Measurements from ENCODE around the gene ROBO4.

The ROBO4 gene

DNA sequence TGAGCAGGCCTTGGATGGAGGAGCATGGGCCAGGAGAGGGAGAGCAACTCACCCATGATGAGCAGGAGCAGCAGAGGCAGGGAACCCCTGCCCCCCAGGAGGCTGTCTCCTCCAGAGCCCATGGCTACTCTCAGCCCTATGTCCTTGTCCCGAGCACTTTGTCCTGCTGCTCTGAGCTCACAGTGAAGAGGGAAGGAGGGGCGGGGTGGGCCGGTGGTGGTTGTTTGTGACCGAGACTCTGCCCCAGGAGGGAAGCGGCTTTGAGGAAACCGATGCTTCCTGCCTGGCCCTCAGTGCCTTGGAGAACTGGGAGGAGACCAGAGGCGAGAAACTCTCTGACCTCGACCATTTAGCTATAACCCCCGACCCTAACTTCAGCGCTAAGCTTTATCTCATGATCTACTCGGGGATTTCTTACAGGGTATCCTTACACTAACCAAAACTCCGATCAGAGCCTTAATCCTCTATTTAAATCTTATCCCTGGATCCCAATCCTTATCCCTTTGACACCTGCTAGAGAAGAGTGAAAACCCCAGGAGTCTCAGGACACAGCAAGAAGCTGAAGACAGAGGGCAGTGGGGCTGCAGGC is at the start of gene ROBO4:
Gene ROBO4, minus strand, starts transcription at position 192 of the 589 bp plus-strand sequence. Its CDS starts 70 bp downstream, at position 122.
- Mint-ChIP-seq H3K27ac (no peak within 1 kb of the TSS), H3K4me3 (no peak within 1 kb of the TSS), H3K4me1 (ENCODE audit: low read depth) (peaks cover 2% of the 10 kb centered on the region), H3K9me3 (no peaks in the 10 kb centered on the region), H3K36me3 (ENCODE audit: low read depth) (no peaks in the 10 kb centered on the region), H3K27me3 (peaks cover 12% of the 10 kb centered on the region)
- no peak for DNase-seq

- H3K9me3 Mint-ChIP-seq, result peaks cover 3% of the 10 kb centered on the region
- peaks cover 26% of the 10 kb centered on the region for H3K4me1 Mint-ChIP-seq (ENCODE audit: low read depth)
- H3K27ac Mint-ChIP-seq, result no peak overlapping the region
- peaks cover 4% of the 10 kb centered on the region for H3K36me3 Mint-ChIP-seq (ENCODE audit: low read depth)
- no peak for DNase-seq
- H3K4me3 Mint-ChIP-seq, result no peak overlapping the region
- no peaks in the 10 kb centered on the region for H3K27me3 Mint-ChIP-seq
Measured at GRCh38 chr11:124946735-124947141, 49.1 kb upstream of the ROBO4 start.

- H3K36me3 Mint-ChIP-seq (ENCODE audit: low read depth), result peaks cover 4% of the 10 kb centered on the region
- no peak for DNase-seq
- peaks cover 26% of the 10 kb centered on the region for H3K4me1 Mint-ChIP-seq (ENCODE audit: low read depth)
- no peak overlapping the region for H3K27ac Mint-ChIP-seq
- no peak overlapping the region for H3K4me3 Mint-ChIP-seq
- peaks cover 3% of the 10 kb centered on the region for H3K9me3 Mint-ChIP-seq
- no peaks in the 10 kb centered on the region for H3K27me3 Mint-ChIP-seq
Measured at GRCh38 chr11:124945826-124946225, 48.2 kb upstream of the ROBO4 start.

GRCh38 chr11:124944565-124944964 is 46.9 kb upstream of the ROBO4 start:
- peaks cover 22% of the 10 kb centered on the region for H3K4me1 Mint-ChIP-seq (ENCODE audit: low read depth)

GRCh38 chr11:124943741-124944140 is 46.1 kb upstream of the ROBO4 start:
- Mint-ChIP-seq H3K4me3 (no peak overlapping the region), H3K27me3 (no peaks in the 10 kb centered on the region), H3K4me1 (ENCODE audit: low read depth) (peaks cover 17% of the 10 kb centered on the region), H3K36me3 (ENCODE audit: low read depth) (no peaks in the 10 kb centered on the region), H3K9me3 (peaks cover 3% of the 10 kb centered on the region), H3K27ac (no peak overlapping the region)
- no peak for DNase-seq

More at GRCh38 chr11:124944565-124944964, 46.9 kb upstream of the ROBO4 start:
- H3K27ac Mint-ChIP-seq, result no peak overlapping the region
- peaks cover 3% of the 10 kb centered on the region for H3K9me3 Mint-ChIP-seq
- no peaks in the 10 kb centered on the region for H3K27me3 Mint-ChIP-seq
- H3K4me3 Mint-ChIP-seq, result no peak overlapping the region
- H3K36me3 Mint-ChIP-seq (ENCODE audit: low read depth), result peaks cover 4% of the 10 kb centered on the region
- DNase-seq, result no peak

GRCh38 chr11:124943254-124943616 is 45.6 kb upstream of the ROBO4 start:
- Mint-ChIP-seq H3K27ac (no peak overlapping the region), H3K27me3 (no peaks in the 10 kb centered on the region), H3K9me3 (peaks cover under 1% of the 10 kb centered on the region), H3K4me3 (no peak overlapping the region), H3K36me3 (ENCODE audit: low read depth) (no peaks in the 10 kb centered on the region), H3K4me1 (ENCODE audit: low read depth) (peaks cover 16% of the 10 kb centered on the region)
- no peak for DNase-seq

- H3K4me1 Mint-ChIP-seq (ENCODE audit: low read depth), result peaks cover 16% of the 10 kb centered on the region
- H3K9me3 Mint-ChIP-seq, result no peaks in the 10 kb centered on the region
- H3K4me3 Mint-ChIP-seq, result no peak overlapping the region
- H3K36me3 Mint-ChIP-seq (ENCODE audit: low read depth), result no peaks in the 10 kb centered on the region
- H3K27ac Mint-ChIP-seq, result no peak overlapping the region
- no peak for DNase-seq
- H3K27me3 Mint-ChIP-seq, result no peaks in the 10 kb centered on the region
Measured at GRCh38 chr11:124942466-124943253, 45.0 kb upstream of the ROBO4 start.

- no peaks in the 10 kb centered on the region for H3K27me3 Mint-ChIP-seq
- no peak overlapping the region for H3K27ac Mint-ChIP-seq
- no peak for DNase-seq
- no peaks in the 10 kb centered on the region for H3K36me3 Mint-ChIP-seq (ENCODE audit: low read depth)
- peaks cover 16% of the 10 kb centered on the region for H3K4me1 Mint-ChIP-seq (ENCODE audit: low read depth)
- H3K4me3 Mint-ChIP-seq, result no peak overlapping the region
- no peaks in the 10 kb centered on the region for H3K9me3 Mint-ChIP-seq
Measured at GRCh38 chr11:124941703-124942102, 44.0 kb upstream of the ROBO4 start.

- H3K4me3 Mint-ChIP-seq, result no peak overlapping the region
- peaks cover 13% of the 10 kb centered on the region for H3K4me1 Mint-ChIP-seq (ENCODE audit: low read depth)
- H3K27ac Mint-ChIP-seq, result no peak overlapping the region
Measured at GRCh38 chr11:124938970-124939369, 41.3 kb upstream of the ROBO4 start.

GRCh38 chr11:124938206-124938765 is 40.6 kb upstream of the ROBO4 start:
- no peak overlapping the region for H3K27ac Mint-ChIP-seq
- H3K27me3 Mint-ChIP-seq, result peaks cover 3% of the 10 kb centered on the region
- no peak overlapping the region for H3K4me3 Mint-ChIP-seq
- H3K4me1 Mint-ChIP-seq (ENCODE audit: low read depth), result peaks cover 7% of the 10 kb centered on the region
- DNase-seq, result no peak
- no peaks in the 10 kb centered on the region for H3K9me3 Mint-ChIP-seq
- no peaks in the 10 kb centered on the region for H3K36me3 Mint-ChIP-seq (ENCODE audit: low read depth)

More at GRCh38 chr11:124938970-124939369, 41.3 kb upstream of the ROBO4 start:
- DNase-seq, result no peak
- H3K9me3 Mint-ChIP-seq, result no peaks in the 10 kb centered on the region
- H3K27me3 Mint-ChIP-seq, result peaks cover 3% of the 10 kb centered on the region
- H3K36me3 Mint-ChIP-seq (ENCODE audit: low read depth), result no peaks in the 10 kb centered on the region

DNA sequence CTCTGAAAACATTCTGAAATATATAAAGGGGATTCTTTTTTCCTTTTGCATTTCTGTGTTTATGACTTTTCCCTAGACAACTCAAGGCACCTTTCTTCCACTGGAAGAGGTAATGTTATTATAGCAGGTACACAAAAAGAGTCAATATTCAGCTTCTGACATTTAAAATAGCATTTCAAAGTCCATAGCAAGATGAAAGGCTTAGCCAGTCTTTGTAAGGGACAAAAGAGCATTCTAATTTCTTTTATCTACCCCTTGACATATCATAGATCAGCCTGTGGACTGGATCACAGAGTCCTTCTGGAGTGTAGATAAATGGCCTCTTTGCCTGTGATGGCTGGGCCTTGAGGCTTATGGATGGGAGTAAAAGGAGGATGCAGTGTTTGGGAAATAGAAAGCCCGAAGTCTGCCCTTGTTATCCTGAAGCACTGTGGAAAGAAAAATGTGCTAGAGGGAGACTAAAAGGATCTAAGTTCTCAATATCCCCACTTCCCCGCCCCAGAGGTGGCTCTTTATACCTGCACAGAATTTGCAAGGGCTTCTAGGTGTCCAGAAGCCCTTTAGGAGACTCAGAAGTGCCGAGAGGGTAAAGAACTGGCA is 39.8 kb upstream of the ROBO4 start:
- H3K27me3 Mint-ChIP-seq, result peaks cover 3% of the 10 kb centered on the region
- H3K27ac Mint-ChIP-seq, result no peak overlapping the region
- no peak overlapping the region for H3K4me3 Mint-ChIP-seq
- no peaks in the 10 kb centered on the region for H3K9me3 Mint-ChIP-seq
- H3K36me3 Mint-ChIP-seq (ENCODE audit: low read depth), result no peaks in the 10 kb centered on the region
- H3K4me1 Mint-ChIP-seq (ENCODE audit: low read depth), result no peaks in the 10 kb centered on the region
- DNase-seq, result no peak

DNA sequence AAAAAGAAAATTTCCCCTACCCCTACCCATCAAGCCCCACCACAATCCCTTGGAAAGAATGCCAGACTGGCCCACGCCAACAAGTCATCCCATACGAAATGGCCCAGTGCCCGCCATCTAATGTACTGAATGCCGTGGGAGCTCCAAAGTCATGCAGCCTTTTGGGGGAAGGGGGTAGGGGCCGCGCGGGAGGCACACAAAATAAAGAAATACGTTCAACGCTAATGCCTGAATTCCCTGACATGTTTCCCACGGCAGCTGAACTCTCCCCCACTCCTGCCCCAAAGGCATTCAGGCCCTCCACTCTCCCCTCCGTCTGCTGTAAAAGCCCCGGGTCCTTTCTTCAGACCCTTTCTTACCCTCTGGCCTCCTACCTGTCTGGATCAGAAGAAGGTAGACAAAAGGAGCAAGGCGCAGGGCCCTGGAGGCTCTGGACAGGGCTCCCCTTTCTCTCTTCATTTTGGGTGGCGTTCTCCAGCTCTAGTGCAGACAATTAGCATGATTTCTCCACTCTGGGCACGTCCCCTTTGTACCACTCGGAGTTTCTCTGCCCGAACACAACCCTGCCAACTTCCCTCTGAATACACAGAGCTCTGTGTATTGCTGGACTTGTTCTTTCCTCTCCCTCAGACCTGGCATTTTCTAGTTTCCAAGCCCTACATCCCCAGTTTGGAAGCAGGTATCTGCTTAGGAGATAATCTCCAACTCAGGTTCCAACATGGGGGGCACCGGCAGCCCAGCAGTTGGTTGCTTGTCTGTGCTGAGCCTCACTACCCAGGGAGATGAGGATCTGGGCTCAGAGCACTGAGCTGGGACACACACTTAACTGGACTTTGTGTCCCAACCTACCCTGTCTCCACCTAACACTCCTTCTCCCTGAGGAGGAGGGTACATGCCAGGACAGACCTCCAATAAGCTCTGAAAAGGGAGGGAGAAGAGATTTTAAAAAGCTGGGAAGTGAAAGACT is 38.2 kb upstream of the ROBO4 start, which contains the start of gene HEPACAM:
Gene HEPACAM, minus strand, starts transcription at position 500 of the 967 bp plus-strand sequence. Its CDS starts 41 bp downstream, at position 459.
- H3K27ac Mint-ChIP-seq, result no peak within 1 kb of the TSS
- no peak for DNase-seq
- peaks cover 3% of the 10 kb centered on the region for H3K27me3 Mint-ChIP-seq
- H3K4me3 Mint-ChIP-seq, result no peak within 1 kb of the TSS
- no peaks in the 10 kb centered on the region for H3K9me3 Mint-ChIP-seq
- peaks cover 2% of the 10 kb centered on the region for H3K4me1 Mint-ChIP-seq (ENCODE audit: low read depth)
- H3K36me3 Mint-ChIP-seq (ENCODE audit: low read depth), result no peaks in the 10 kb centered on the region

GRCh38 chr11:124934862-124935547 is 37.3 kb upstream of the ROBO4 start:
- Mint-ChIP-seq H3K9me3 (no peaks in the 10 kb centered on the region), H3K4me3 (no peak overlapping the region), H3K27ac (no peak overlapping the region), H3K27me3 (peaks cover 3% of the 10 kb centered on the region), H3K4me1 (ENCODE audit: low read depth) (peaks cover 7% of the 10 kb centered on the region), H3K36me3 (ENCODE audit: low read depth) (no peaks in the 10 kb centered on the region)
- DNase-seq, result no peak
